Right lung (tissue), 5 donors: ENCODE measurements around the gene MAST4. TPM values are rescaled to one million over a fixed set of nuclear protein-coding genes. Genes with fewer than 3 reads are reported as not detected.

Experiments used
- DNase-seq, 2 donors: peaks; one replicate each; pipeline ENCODE4 v3.0.0-alpha.2; 2013
- polyA plus RNA-seq, 5 donors: library from polyadenylated mRNA; unstranded; fragments of 120-200 nt; gene quantifications; one replicate each; pipeline versions ENCODE4 v1.2.1 to v1.2.3, GENCODE V29; 2013; ENCODE audit warnings: inconsistent platforms in 1 of 5, low replicate concordance in 1 of 5; ENCODE audit not compliant: insufficient read length in 5 of 5, insufficient read depth in 1 of 5

MAST4 gene
- polyA plus RNA-seq, 5 donors: 33.7 to 51.2 (median 47.5) TPM

- DNase-seq: no peak
These were observed 273.2 kb downstream of the MAST4 start for GRCh38 chr5:66869347-66869746.

GRCh38 chr5:66870708-66871107, 274.5 kb downstream of the MAST4 start:
- no peak for DNase-seq

GRCh38 chr5:66871651-66872050, 275.5 kb downstream of the MAST4 start:
- no peak for DNase-seq

- no peak for DNase-seq
These were observed 276.6 kb downstream of the MAST4 start for GRCh38 chr5:66872736-66873331.

- DNase-seq: no peak
These were observed 277.8 kb downstream of the MAST4 start for GRCh38 chr5:66874004-66874403.

- no peak for DNase-seq
These were observed 279.1 kb downstream of the MAST4 start for GRCh38 chr5:66875315-66875714.

GRCh38 chr5:66876266-66876807, 280.1 kb downstream of the MAST4 start:
- no peak for DNase-seq

- no peak for DNase-seq
These were observed 281.6 kb downstream of the MAST4 start for GRCh38 chr5:66877843-66878242.

GRCh38 chr5:66880401-66880800, 284.2 kb downstream of the MAST4 start:
- no peak for DNase-seq

GRCh38 chr5:66881480-66882161, 285.4 kb downstream of the MAST4 start:
- peak in 1 of 2 donors; percentile 46 for DNase-seq

- no peak for DNase-seq
These were observed 286.5 kb downstream of the MAST4 start for GRCh38 chr5:66882606-66883227.

GRCh38 chr5:66884564-66885243, 288.5 kb downstream of the MAST4 start:
- DNase-seq: no peak

- no peak for DNase-seq
These were observed 290.7 kb downstream of the MAST4 start for GRCh38 chr5:66886941-66887340.

- no peak for DNase-seq
These were observed 292.4 kb downstream of the MAST4 start for GRCh38 chr5:66888613-66889012.

- DNase-seq: no peak
These were observed 292.9 kb downstream of the MAST4 start for GRCh38 chr5:66889056-66889455.

GRCh38 chr5:66889524-66889923, 293.3 kb downstream of the MAST4 start:
- DNase-seq: no peak

GRCh38 chr5:66891184-66891925, 295.2 kb downstream of the MAST4 start:
- no peak for DNase-seq

GRCh38 chr5:66892716-66893115, 296.5 kb downstream of the MAST4 start:
- no peak for DNase-seq

GRCh38 chr5:66894480-66895240, 298.5 kb downstream of the MAST4 start:
- DNase-seq: no peak

- DNase-seq: no peak
These were observed 300.0 kb downstream of the MAST4 start for GRCh38 chr5:66896171-66896570.

GRCh38 chr5:66897356-66897755, 301.2 kb downstream of the MAST4 start:
- DNase-seq: no peak
